Smooth muscle cell (in vitro differentiated cells): ENCODE data around the gene ARHGEF16. TPM values are rescaled to one million over a fixed set of nuclear protein-coding genes. Genes with fewer than 3 reads are reported as not detected.

Source experiments
- DNase-seq: peaks from one replicate; lab custom pipeline; 2025; ENCODE audit not compliant: unreplicated experiment; lab: John Stamatoyannopoulos, UW
- H2AFZ ChIP-seq: fragments of 200-600 bp; sonication (generic); 2 replicates; pipeline ENCODE4 v1.6.0; 2016; ENCODE audit warnings: antibody characterized with exemption, low read depth, mild to moderate bottlenecking
- H3F3A ChIP-seq: fragments of 200-600 bp; sonication (generic); 2 replicates; pipeline ENCODE4 v1.6.0; 2017; ENCODE audit warnings: antibody characterized with exemption, low read depth
- H3K27ac ChIP-seq: fragments of 200-600 bp; sonication (generic); 2 replicates; pipeline ENCODE4 v1.5.1; 2016; ENCODE audit warnings: low read depth, mild to moderate bottlenecking
- H3K27me3 ChIP-seq: fragments of 200-600 bp; sonication (generic); 2 replicates; pipeline ENCODE4 v1.6.1; 2016; ENCODE audit warnings: low read depth, mild to moderate bottlenecking
- H3K36me3 ChIP-seq: fragments of 200-600 bp; sonication (generic); 2 replicates; pipeline ENCODE4 v1.5.1; 2016; ENCODE audit warnings: low read depth
- H3K4me1 ChIP-seq: fragments of 200-600 bp; sonication (generic); 2 replicates; pipeline ENCODE4 v1.5.1; 2016; ENCODE audit warnings: low read depth
- H3K4me2 ChIP-seq: fragments of 200-600 bp; sonication (generic); 2 replicates; pipeline ENCODE4 v1.6.0; 2016; ENCODE audit warnings: mild to moderate bottlenecking
- H3K4me3 ChIP-seq: fragments of 200-600 bp; sonication (generic); 2 replicates; pipeline ENCODE4 v1.5.1; 2016; ENCODE audit warnings: mild to moderate bottlenecking
- H3K79me2 ChIP-seq: fragments of 200-600 bp; sonication (generic); 2 replicates; pipeline ENCODE4 v1.6.0; 2016; ENCODE audit warnings: low read depth, mild to moderate bottlenecking
- H3K9ac ChIP-seq: fragments of 200-600 bp; sonication (generic); 2 replicates; pipeline ENCODE4 v1.6.0; 2016; ENCODE audit warnings: low read depth
- H3K9me3 ChIP-seq: fragments of 200-600 bp; sonication (generic); replicated peaks from 2 replicates; pipeline ENCODE4 v1.5.1; 2016; ENCODE audit warnings: low read depth
- H4K20me1 ChIP-seq: fragments of 200-600 bp; sonication (generic); 2 replicates; pipeline ENCODE4 v1.6.0; 2016; ENCODE audit warnings: low read depth
- WGBS: methylation state at CpG from one replicate; pipeline ENCODE4 v1.1.7; 2016; ENCODE audit warnings: low lambda C conversion rate; 5-methylcytosine and 5-hydroxymethylcytosine counted together
- polyA plus RNA-seq: library from polyadenylated mRNA; unstranded; fragments of >200 nt; fragmentation: Nextera tagmentation; extraction: Ambion mirVana; gene quantifications from 2 replicates; pipeline ENCODE4 v1.2.1, GENCODE V29; 2016
- total RNA-seq: library from RNA; depleted of rRNA; stranded (reverse); fragments of >200 nt; gene quantifications from 2 replicates; pipeline ENCODE4 v1.2.3, GENCODE V29; 2014
- TF ChIP-seq, protein P1 (sequence below): fragments of 200-600 bp; sonication (generic); IDR thresholded peaks from 2 replicates; pipeline ENCODE4 v1.5.1; 2017; ENCODE audit warnings: borderline replicate concordance, mild to moderate bottlenecking, antibody characterized with exemption; ENCODE audit not compliant: insufficient read depth, poor library complexity, severe bottlenecking

The ARHGEF16 gene
- total and polyA plus RNA-seq, 2 experiments from 2014 or later: 4.6 to 6.9 TPM

DNA sequence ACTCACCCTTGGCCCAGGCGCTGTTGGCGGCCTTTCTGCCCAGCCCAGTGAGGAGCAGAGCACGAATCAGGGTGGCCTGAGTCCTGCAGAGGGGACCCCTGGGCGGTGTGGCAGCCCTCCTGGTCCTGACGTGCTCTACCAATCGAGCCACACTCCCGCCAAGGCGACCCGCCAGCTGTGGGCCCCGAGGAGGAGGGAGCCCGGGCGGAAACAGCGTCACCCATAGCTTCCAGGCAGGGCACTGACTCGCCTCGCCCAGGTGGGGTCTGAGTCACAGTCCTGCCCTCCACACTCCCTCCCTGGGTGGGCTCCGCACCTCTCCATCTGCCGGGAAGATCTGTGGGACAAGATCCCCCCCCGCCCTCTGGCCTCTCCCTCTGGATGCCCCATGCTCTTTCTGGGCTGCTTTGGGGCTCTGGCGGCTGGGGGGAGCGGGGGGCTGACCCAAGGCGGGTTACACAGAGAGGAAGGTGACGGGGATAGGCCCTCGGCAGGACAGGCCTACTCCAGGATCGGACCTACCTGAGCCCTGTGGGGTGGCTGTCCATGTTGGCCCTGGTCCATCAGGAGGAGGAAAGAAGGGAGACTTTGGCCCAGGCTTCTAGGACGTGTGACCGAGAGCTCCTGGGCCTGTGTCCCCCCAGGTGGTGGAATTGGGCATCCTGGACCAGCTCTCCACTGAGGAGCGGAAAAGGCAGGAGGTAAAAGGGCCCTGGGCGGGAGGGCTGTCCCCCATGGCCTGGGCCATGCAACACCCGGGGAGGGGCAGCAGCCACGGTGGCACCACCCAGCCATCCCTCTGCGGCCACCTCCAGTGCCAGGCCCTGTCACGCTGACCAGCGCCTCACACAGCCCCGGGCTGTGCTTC is 14.0 kb downstream of the ARHGEF16 start:
- Histone ChIP-seq H2AFZ (no peak overlapping the region), H4K20me1 (no peaks in the 10 kb centered on the region), H3K4me2 (no peak overlapping the region), H3K9ac (no peak overlapping the region), H3K4me3 (no peak overlapping the region), H3K9me3 (no peaks in the 10 kb centered on the region), H3K79me2 (no peaks in the 10 kb centered on the region), H3K36me3 (no peaks in the 10 kb centered on the region), H3K27me3 (no peaks in the 10 kb centered on the region), H3K4me1 (peaks cover 15% of the 10 kb centered on the region), H3F3A (peaks cover 10% of the 10 kb centered on the region), H3K27ac (no peak overlapping the region)
- TF ChIP-seq, protein P1, sequence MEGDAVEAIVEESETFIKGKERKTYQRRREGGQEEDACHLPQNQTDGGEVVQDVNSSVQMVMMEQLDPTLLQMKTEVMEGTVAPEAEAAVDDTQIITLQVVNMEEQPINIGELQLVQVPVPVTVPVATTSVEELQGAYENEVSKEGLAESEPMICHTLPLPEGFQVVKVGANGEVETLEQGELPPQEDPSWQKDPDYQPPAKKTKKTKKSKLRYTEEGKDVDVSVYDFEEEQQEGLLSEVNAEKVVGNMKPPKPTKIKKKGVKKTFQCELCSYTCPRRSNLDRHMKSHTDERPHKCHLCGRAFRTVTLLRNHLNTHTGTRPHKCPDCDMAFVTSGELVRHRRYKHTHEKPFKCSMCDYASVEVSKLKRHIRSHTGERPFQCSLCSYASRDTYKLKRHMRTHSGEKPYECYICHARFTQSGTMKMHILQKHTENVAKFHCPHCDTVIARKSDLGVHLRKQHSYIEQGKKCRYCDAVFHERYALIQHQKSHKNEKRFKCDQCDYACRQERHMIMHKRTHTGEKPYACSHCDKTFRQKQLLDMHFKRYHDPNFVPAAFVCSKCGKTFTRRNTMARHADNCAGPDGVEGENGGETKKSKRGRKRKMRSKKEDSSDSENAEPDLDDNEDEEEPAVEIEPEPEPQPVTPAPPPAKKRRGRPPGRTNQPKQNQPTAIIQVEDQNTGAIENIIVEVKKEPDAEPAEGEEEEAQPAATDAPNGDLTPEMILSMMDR: no peak
- WGBS: 95% methylated on average over 27 of the region's 34 CpGs
- DNase-seq: no peak

DNA sequence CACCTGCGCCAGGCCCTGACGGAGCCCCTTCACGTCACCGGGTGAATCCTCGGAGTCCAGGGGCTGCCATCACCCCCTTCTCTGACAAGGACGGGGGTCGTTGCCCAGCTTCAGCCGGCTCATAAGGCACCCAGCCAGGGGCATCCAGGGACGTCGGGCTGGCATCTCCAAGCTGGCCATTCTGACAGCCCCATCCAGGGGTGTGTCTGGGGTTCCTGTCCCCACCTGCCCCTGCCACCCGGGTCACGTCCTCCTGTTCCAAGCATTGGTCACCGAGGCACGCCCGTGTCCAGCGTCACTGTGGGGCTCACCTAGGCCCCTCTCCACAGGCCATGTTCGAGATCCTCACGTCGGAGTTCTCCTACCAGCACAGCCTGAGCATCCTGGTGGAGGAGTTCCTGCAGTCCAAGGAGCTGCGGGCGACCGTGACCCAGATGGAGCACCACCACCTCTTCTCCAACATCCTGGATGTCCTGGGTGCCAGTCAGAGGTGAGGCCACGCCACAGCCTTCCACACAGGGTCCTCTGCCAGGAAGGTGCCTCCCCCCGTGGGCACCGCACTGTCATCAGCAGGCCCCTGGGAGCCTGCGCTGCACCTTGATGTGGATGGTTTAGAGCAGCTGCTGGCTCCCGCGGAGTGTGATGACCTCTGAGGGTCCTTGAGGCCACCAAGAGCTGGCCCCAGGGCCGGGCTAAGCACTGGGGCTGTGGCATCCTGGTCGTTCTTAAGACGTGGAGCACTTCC is 14.8 kb downstream of the ARHGEF16 start:
- H3K27ac ChIP-seq: no peak overlapping the region
- WGBS: 96% methylated on average over 31 of the region's 31 CpGs

DNA sequence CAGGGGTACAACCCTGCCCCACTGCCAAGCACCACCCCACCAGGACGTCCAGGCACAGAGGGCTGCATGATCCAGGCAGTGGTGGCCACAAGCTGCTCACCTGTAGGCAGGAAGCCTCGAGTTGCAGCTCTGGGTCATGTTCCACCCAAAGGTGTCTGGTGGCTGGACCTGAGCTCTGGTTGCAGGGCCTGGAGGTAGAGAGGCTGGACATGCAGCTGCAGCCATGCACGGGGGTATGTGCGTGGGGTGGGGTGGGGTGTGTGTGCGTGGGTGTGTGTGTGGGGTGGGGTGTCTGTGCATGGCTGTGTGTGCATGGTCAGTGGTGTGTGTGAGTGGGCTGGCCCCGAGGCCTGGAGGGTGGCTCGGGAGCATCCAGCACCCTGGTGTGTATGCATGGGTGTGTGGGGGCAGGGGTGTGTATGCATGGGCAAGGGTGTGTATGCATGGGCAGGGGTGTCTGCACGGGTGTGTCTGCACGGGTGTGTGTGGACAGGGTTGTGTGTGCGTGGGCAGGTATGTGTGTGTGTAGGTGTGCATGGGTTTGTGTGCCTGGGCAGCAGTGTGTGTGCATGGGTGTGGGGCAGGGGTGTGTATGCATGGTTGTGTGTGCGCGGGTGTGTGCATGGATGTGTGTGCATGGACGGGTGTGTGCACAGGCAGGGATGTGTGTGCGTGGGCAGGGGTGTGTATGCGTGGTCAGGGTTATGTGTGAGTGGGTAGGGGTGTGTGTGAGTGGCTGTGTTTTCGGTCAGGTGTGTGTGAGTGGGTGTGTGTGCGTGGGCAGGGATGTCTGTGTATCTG is 15.6 kb downstream of the ARHGEF16 start:
- no peak for DNase-seq
- Histone ChIP-seq H3K79me2 (no peaks in the 10 kb centered on the region), H3K36me3 (no peaks in the 10 kb centered on the region), H3F3A (peaks cover 10% of the 10 kb centered on the region), H3K27me3 (no peaks in the 10 kb centered on the region), H3K4me3 (no peak overlapping the region), H3K27ac (no peak overlapping the region), H4K20me1 (no peaks in the 10 kb centered on the region), H3K9me3 (no peaks in the 10 kb centered on the region), H2AFZ (no peak overlapping the region), H3K9ac (no peak overlapping the region), H3K4me1 (peaks cover 15% of the 10 kb centered on the region), H3K4me2 (no peak overlapping the region)
- 97% methylated on average over 17 of the region's 17 CpGs for WGBS
- TF ChIP-seq, protein P1: no peak

More for the DNA sequence above, 14.8 kb downstream of the ARHGEF16 start:
- no peaks in the 10 kb centered on the region for H4K20me1 ChIP-seq
- H3K4me2 ChIP-seq: no peak overlapping the region
- no peak overlapping the region for H3K9ac ChIP-seq
- no peak overlapping the region for H2AFZ ChIP-seq
- TF ChIP-seq, protein P1: no peak
- peaks cover 15% of the 10 kb centered on the region for H3K4me1 ChIP-seq
- no peaks in the 10 kb centered on the region for H3K9me3 ChIP-seq
- DNase-seq: no peak
- peaks cover 10% of the 10 kb centered on the region for H3F3A ChIP-seq
- no peak overlapping the region for H3K4me3 ChIP-seq
- H3K27me3 ChIP-seq: no peaks in the 10 kb centered on the region
- H3K36me3 ChIP-seq: no peaks in the 10 kb centered on the region
- H3K79me2 ChIP-seq: no peaks in the 10 kb centered on the region
